Heart right ventricle (tissue), 16 donors: ENCODE measurements around the gene WNT8B. TPM values are rescaled to one million over a fixed set of nuclear protein-coding genes. Genes with fewer than 3 reads are reported as not detected.

Source experiments
- ATAC-seq, 8 donors: fragments of 200-7000 bp; cut with Tn5 transposase; one replicate each; pipeline ENCODE4 v1.9.1; 2020; ENCODE audit warnings: mild to moderate bottlenecking in 8 of 8, moderate library complexity in 8 of 8, moderate number of reproducible peaks in 1 of 8
- DNase-seq, 2 donors: peaks; one replicate each; pipeline ENCODE4 v3.0.0-alpha.2; 2020
- H3K27ac ChIP-seq, 10 donors: fragments of 200-600 bp; sonication (generic) in 2 of 10; one replicate each; pipeline versions ENCODE4 v1.5.0 to v1.8.0; 2020 to 2022; ENCODE audit warnings: mild to moderate bottlenecking in 3 of 10
- H3K27me3 ChIP-seq, 7 donors: fragments of 200-600 bp; one replicate each; pipeline ENCODE4 v1.8.0; 2021 to 2022; ENCODE audit warnings: mild to moderate bottlenecking in 2 of 7
- H3K36me3 ChIP-seq, 9 donors: fragments of 200-600 bp; sonication (generic) in 1 of 9; one replicate each; pipeline versions ENCODE4 v1.5.0 to v1.8.0; 2020 to 2022; ENCODE audit warnings: mild to moderate bottlenecking in 2 of 9
- H3K4me1 ChIP-seq, 9 donors: fragments of 200-600 bp; sonication (generic) in 1 of 9; one replicate each; pipeline versions ENCODE4 v1.5.0 to v1.8.0; 2020 to 2022; ENCODE audit warnings: mild to moderate bottlenecking in 4 of 9
- H3K4me3 ChIP-seq, 10 donors: fragments of 200-600 bp; sonication (generic) in 2 of 10; one replicate each; pipeline versions ENCODE4 v1.5.0 to v1.8.0; 2020 to 2022; ENCODE audit warnings: mild to moderate bottlenecking in 7 of 10, moderate library complexity in 2 of 10
- H3K9me3 ChIP-seq, 11 donors: fragments of 200-600 bp in 10 of 11; sonication (generic) in 2 of 11; one replicate each; pipeline versions ENCODE4 v1.5.0 to v1.8.0; 2013 to 2022; ENCODE audit warnings: mild to moderate bottlenecking in 2 of 11, control low read depth in 1 of 11, moderate library complexity in 1 of 11
- WGBS, 2 donors: extraction: QIAGEN DNeasy Blood & Tissue Kit; methylation state at CpG; one replicate each; pipeline ENCODE4 v1.1.7; 2013; ENCODE audit warnings: inconsistent platforms in 1 of 2; 5-methylcytosine and 5-hydroxymethylcytosine counted together
- intact Hi-C, 10 donors: fragments of 100-400 bp; cut with DNase I; formaldehyde crosslinking; loops; one replicate each; pipeline versions ENCODE4 v1.11.1 to v1.14.2; 2022
- polyA plus RNA-seq, 2 donors: library from polyadenylated mRNA; stranded (reverse); fragments of 200-250 nt; gene quantifications; one replicate each; pipeline ENCODE4 v1.2.3, GENCODE V29; 2013
- total RNA-seq, 10 donors: library from RNA; stranded (reverse); fragmentation: NEBNext Ultra II Directional in 3 of 10; extraction: Animal tissue kit (Norgen Biotek cat#: 25700) in 3 of 10; gene quantifications; one replicate each; pipeline versions ENCODE4 v1.2.1 to v1.2.4, GENCODE V29; 2021 to 2023
- TF ChIP-seq, protein P1 (sequence below), 9 donors: fragments of 200-600 bp; sonication (generic) in 2 of 9; IDR thresholded peaks; one replicate each; pipeline versions ENCODE4 v1.5.0 to v1.8.0; 2021 to 2022; ENCODE audit warnings: antibody characterized with exemption in 9 of 9, mild to moderate bottlenecking in 5 of 9, moderate library complexity in 1 of 9
- donor health status: Arrhythmogenic right ventricular cardiomyopathy.
- donor health status: ischemic (EF 13 %, LVEDD 7.1; RV severe dilation, severe dysfunction).
- donor health status: healthy with polysubstance abuse.
- donor health status: DM: no; HTN: yes; CAD: no.
- donor health status: DM: no; HTN: no; CAD: no.
- donor health status: ischemic (EF 25% LVEDD 6.9; RV normal size, moderate dysfunction).
- donor health status: ischemic (EF 25% LVEDD 5.7; RV mildly dilated, moderate dysfunction).
- donor health status: healthy.
- donor health status: DM: yes; HTN: yes; CAD: no.
- donor health status: Ischemic cardiomyopathy.
- donor health status: ischemic (EF 35%, LVEDD 5.7; RV mildly dilated, moderate dysfunction).
- donor health status: nonischemic (EF 11% LVEDD 7.7; RV severe dilation, severe dysfunction).
- donor health status: DM: yes; HTN: yes; CAD: no.
- donor health status: PGD.
- donor health status: ischemic (EF 29% LVEDD 5.4; RV normal size, mild dysfunction).
- donor health status: nonischemic (EF 23%, LVEDD 6.1; RV moderate dilation, normal function).

Gene WNT8B
- total and polyA plus RNA-seq, 12 donors = not detected

- 53 to 63% methylated on average over 4 of the region's 4 CpGs for WGBS, 2 donors
Measured at GRCh38 chr10:100479037-100479436, 16.2 kb downstream of the WNT8B start.

DNA sequence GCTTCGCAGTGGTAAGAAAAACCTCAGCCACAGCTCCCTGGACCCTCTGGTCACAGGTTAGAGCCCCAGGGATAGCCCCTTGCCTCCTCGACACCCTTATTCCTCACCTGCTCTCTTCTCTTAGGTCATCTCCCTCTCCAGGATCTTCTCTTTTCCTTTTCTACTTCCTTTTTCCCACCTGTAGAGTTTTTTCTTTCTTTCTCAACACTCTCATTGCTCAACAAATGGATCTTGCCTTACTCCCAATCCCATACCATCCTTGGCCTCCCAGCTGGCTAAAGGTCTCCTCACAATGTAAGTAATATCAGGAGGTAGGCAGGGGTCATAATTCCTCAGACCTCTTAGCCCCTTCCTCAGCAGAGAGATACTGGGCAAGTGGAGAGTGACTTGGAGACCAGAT, 17.2 kb downstream of the WNT8B start:
- DNase-seq = no peak
- Histone ChIP-seq H3K36me3 (peaks cover 0 to 8% (median 0%) of the 10 kb centered on the region in 9 donors), H3K27me3 (peaks cover 3 to 58% (median 33%) of the 10 kb centered on the region in 7 donors), H3K27ac (no peak overlapping the region), H3K4me1 (peaks cover 0 to 20% (median 14%) of the 10 kb centered on the region in 9 donors), H3K9me3 (no peaks in the 10 kb centered on the region), H3K4me3 (no peak overlapping the region)
- intact Hi-C loops = no loop called here
- TF ChIP-seq, protein P1, sequence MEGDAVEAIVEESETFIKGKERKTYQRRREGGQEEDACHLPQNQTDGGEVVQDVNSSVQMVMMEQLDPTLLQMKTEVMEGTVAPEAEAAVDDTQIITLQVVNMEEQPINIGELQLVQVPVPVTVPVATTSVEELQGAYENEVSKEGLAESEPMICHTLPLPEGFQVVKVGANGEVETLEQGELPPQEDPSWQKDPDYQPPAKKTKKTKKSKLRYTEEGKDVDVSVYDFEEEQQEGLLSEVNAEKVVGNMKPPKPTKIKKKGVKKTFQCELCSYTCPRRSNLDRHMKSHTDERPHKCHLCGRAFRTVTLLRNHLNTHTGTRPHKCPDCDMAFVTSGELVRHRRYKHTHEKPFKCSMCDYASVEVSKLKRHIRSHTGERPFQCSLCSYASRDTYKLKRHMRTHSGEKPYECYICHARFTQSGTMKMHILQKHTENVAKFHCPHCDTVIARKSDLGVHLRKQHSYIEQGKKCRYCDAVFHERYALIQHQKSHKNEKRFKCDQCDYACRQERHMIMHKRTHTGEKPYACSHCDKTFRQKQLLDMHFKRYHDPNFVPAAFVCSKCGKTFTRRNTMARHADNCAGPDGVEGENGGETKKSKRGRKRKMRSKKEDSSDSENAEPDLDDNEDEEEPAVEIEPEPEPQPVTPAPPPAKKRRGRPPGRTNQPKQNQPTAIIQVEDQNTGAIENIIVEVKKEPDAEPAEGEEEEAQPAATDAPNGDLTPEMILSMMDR (IDR thresholded peaks at IDR 0.05) = no peak
- ATAC-seq = no peak
- 70 to 78% methylated on average over 2 of the region's 2 CpGs for WGBS, 2 donors

More at GRCh38 chr10:100479037-100479436, 16.2 kb downstream of the WNT8B start:
- TF ChIP-seq, protein P1 (IDR thresholded peaks at IDR 0.05) = no peak
- H3K36me3 ChIP-seq = no peaks in the 10 kb centered on the region
- H3K27me3 ChIP-seq = peaks cover 3 to 59% (median 37%) of the 10 kb centered on the region in 7 donors
- no peak overlapping the region for H3K4me3 ChIP-seq
- no peak for DNase-seq
- H3K4me1 ChIP-seq = peaks cover 0 to 20% (median 14%) of the 10 kb centered on the region in 9 donors
- H3K27ac ChIP-seq = no peak overlapping the region
- no peaks in the 10 kb centered on the region for H3K9me3 ChIP-seq
- intact Hi-C loops = no loop called here
- ATAC-seq = no peak

DNA sequence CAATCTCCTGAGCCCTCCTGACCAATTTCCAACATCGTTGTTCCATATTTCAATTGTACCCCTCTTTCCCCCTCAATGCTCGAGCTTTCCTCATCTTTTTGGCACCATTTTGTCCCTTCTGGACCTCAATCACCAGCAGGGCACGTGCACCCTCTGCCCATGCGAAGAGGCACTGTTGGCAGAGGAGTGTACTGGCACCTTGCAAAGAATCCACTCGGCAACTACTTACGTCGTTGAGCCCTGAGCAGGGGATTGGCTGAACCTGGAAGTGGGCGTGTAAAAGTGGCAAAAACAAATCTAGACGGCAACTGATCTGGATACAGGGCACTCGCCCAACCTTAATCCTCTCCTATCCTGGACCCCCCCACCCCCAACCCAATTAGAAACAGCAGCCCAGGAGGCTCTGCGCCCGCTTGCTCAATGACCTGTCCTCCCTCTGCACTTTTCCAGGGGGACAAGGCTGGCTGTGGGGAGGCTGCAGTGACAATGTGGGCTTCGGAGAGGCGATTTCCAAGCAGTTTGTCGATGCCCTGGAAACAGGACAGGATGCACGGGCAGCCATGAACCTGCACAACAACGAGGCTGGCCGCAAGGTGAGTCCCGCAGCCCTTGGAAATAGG, 18.8 kb downstream of the WNT8B start:
- Histone ChIP-seq H3K27me3 (peaks cover 3 to 58% (median 33%) of the 10 kb centered on the region in 7 donors), H3K27ac (no peak overlapping the region), H3K36me3 (peaks cover 0 to 24% (median 0%) of the 10 kb centered on the region in 9 donors), H3K4me3 (peak overlapping the region; percentile 8 to 63 (median 50)), H3K4me1 (peaks cover 0 to 20% (median 14%) of the 10 kb centered on the region in 9 donors), H3K9me3 (no peaks in the 10 kb centered on the region)
- intact Hi-C loops = no loop called here
- peak; percentile 94 to 97 (median 96) for ATAC-seq
- DNase-seq = peak; percentile 79 to 84
- 1 to 2% methylated on average over 19 of the region's 19 CpGs for WGBS, 2 donors
- TF ChIP-seq, protein P1 (IDR thresholded peaks at IDR 0.05) = no peak

DNA sequence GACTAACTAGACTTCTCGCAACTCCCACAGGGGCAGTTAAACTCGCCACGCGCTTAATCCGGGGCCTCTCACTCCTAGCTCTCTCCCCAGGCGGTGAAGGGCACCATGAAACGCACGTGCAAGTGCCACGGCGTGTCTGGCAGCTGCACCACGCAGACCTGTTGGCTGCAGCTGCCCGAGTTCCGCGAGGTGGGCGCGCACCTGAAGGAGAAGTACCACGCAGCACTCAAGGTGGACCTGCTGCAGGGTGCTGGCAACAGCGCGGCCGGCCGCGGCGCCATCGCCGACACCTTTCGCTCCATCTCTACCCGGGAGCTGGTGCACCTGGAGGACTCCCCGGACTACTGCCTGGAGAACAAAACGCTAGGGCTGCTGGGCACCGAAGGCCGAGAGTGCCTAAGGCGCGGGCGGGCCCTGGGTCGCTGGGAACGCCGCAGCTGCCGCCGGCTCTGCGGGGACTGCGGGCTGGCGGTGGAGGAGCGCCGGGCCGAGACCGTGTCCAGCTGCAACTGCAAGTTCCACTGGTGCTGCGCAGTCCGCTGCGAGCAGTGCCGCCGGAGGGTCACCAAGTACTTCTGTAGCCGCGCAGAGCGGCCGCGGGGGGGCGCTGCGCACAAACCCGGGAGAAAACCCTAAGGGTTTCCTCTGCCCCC, 19.5 kb downstream of the WNT8B start:
- DNase-seq (peak; percentile 55 to 64), ATAC-seq (peak; percentile 81 to 91 (median 90))
- TF ChIP-seq, protein P1 (IDR thresholded peaks at IDR 0.05) = peak; percentile 51 to 89 (median 82)
- peaks cover 0 to 31% (median 3%) of the 10 kb centered on the region in 9 donors for H3K36me3 ChIP-seq
- H3K4me1 ChIP-seq = peaks cover 0 to 20% (median 14%) of the 10 kb centered on the region in 9 donors
- peaks cover 3 to 58% (median 33%) of the 10 kb centered on the region in 7 donors for H3K27me3 ChIP-seq
- peak overlapping the region; percentile 8 to 63 (median 50) for H3K4me3 ChIP-seq
- 1% methylated on average over 54 to 59 of the region's 59 CpGs for WGBS, 2 donors
- H3K27ac ChIP-seq = no peak overlapping the region
- H3K9me3 ChIP-seq = no peaks in the 10 kb centered on the region
- intact Hi-C loops = no loop called here
